ENCODE measurements around the gene POLG. TPM values are rescaled to one million over a fixed set of nuclear protein-coding genes. Genes with fewer than 3 reads are reported as not detected.

POLG gene
- total RNA-seq, 1 experiment from 2014 or later = 60.3 TPM

DNA sequence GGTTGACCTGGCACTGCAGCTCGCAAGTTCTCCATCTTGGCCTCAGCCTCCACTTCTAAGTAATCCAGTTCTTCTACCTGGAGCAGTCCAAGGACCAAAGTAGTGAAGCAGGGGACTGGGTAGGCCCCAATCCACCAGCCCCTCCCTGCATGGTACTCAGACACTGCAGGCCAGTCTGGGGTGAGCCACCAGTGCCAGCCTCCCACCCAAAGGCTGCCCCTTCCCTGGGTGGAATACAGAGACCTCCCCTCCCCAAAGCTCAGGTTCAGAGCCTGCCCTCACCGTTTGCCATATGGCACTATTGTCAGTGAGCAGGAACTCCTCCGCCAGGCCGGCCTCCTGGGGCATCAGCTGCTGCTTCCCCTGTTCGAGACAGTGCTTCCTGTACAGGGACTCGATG, 10.8 kb downstream of the POLG start:
- no peaks in the 10 kb centered on the region for H3K4me1 Mint-ChIP-seq
- TF ChIP-seq, protein P1, sequence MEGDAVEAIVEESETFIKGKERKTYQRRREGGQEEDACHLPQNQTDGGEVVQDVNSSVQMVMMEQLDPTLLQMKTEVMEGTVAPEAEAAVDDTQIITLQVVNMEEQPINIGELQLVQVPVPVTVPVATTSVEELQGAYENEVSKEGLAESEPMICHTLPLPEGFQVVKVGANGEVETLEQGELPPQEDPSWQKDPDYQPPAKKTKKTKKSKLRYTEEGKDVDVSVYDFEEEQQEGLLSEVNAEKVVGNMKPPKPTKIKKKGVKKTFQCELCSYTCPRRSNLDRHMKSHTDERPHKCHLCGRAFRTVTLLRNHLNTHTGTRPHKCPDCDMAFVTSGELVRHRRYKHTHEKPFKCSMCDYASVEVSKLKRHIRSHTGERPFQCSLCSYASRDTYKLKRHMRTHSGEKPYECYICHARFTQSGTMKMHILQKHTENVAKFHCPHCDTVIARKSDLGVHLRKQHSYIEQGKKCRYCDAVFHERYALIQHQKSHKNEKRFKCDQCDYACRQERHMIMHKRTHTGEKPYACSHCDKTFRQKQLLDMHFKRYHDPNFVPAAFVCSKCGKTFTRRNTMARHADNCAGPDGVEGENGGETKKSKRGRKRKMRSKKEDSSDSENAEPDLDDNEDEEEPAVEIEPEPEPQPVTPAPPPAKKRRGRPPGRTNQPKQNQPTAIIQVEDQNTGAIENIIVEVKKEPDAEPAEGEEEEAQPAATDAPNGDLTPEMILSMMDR (conservative IDR thresholded peaks at IDR 0.05) = no peak
- no peak overlapping the region for H2BK12ac ChIP-seq (ENCODE audit: insufficient read length, low read depth, low read length)
- H3K27ac Mint-ChIP-seq = no peak overlapping the region
- no CpG with 5 or more reads among the region's 6 CpGs for WGBS (ENCODE audit: extremely low coverage, insufficient read length, low lambda C conversion rate)
- no peaks in the 10 kb centered on the region for H3K9me3 ChIP-seq (ENCODE audit: control insufficient read depth, low read depth, low read length)
- no peaks in the 10 kb centered on the region for H3K27me3 ChIP-seq (ENCODE audit: insufficient read depth, low read length)
- no peak overlapping the region for H3K4me3 Mint-ChIP-seq
- no peak overlapping the region for H2AK5ac ChIP-seq (ENCODE audit: insufficient read length, low read length)
- no peak overlapping the region for H2BK15ac ChIP-seq (ENCODE audit: low read depth, low read length)
- H3K4ac ChIP-seq (ENCODE audit: low read depth, low read length) = no peak overlapping the region
- H3T11ph ChIP-seq (ENCODE audit: low read length) = no peak overlapping the region
- H3K23me2 ChIP-seq (ENCODE audit: insufficient read length, low read depth, low read length, poor library complexity, severe bottlenecking) = no peaks in the 10 kb centered on the region
- no peak overlapping the region for H4K8ac ChIP-seq (replicated peaks; ENCODE audit: insufficient read length, low read depth, low read length)
- H3K27ac ChIP-seq (ENCODE audit: insufficient read length, low read depth, low read length) = no peak overlapping the region
- no peak overlapping the region for H2BK20ac ChIP-seq (ENCODE audit: low read depth, low read length, poor library complexity, severe bottlenecking)
- no peak for DNase-seq
- no peaks in the 10 kb centered on the region for H3K27me3 Mint-ChIP-seq (ENCODE audit: low read depth)
- H4K91ac ChIP-seq (ENCODE audit: insufficient read length, low read depth, low read length) = no peak overlapping the region
- no peaks in the 10 kb centered on the region for H4K20me1 ChIP-seq (ENCODE audit: control insufficient read depth, insufficient read depth, insufficient read length)
- no peak overlapping the region for H2AFZ ChIP-seq (ENCODE audit: low read length)
- no peak overlapping the region for H3K18ac ChIP-seq (ENCODE audit: insufficient read length, low read depth, low read length)
- no peak overlapping the region for H3K9ac ChIP-seq (ENCODE audit: extremely low read depth, insufficient read length, low read length)
- no peaks in the 10 kb centered on the region for H3K79me2 ChIP-seq (ENCODE audit: insufficient read depth, low read length)
- H2BK120ac ChIP-seq (ENCODE audit: low read depth, low read length, poor library complexity, severe bottlenecking) = no peak overlapping the region
- no peak overlapping the region for H3K14ac ChIP-seq (ENCODE audit: insufficient read depth, low read length)
- H3K4me1 ChIP-seq (ENCODE audit: insufficient read depth, low read length) = no peaks in the 10 kb centered on the region
- H3K9me3 Mint-ChIP-seq = no peaks in the 10 kb centered on the region
- peaks cover 62 to 97% (median 91%) of the 10 kb centered on the region in 3 experiments for H3K36me3 Mint-ChIP-seq (ENCODE audit: insufficient read depth in 1 of 3, low read depth in 3 of 3)
- H3K56ac ChIP-seq (ENCODE audit: insufficient read length, low read depth, low read length) = no peak overlapping the region
- no peak overlapping the region for H3K23ac ChIP-seq (ENCODE audit: insufficient read length, low read depth, low read length)
- no peak overlapping the region for H4K5ac ChIP-seq (ENCODE audit: insufficient read length, low read depth, low read length)
- H2BK5ac ChIP-seq (ENCODE audit: insufficient read length, low read length) = no peak overlapping the region
- no peaks in the 10 kb centered on the region for H3K79me1 ChIP-seq (ENCODE audit: insufficient read depth, low read depth, low read length, poor library complexity, severe bottlenecking)
- no peak overlapping the region for H3K4me2 ChIP-seq (ENCODE audit: insufficient read depth, insufficient read length, low read length)
